HG02588 (cell line): ENCODE results near the gene DLGAP1.

ENCODE experiments used
- ATAC-seq: cut with Tn5 transposase; IDR thresholded peaks from one replicate; pipeline ENCODE4 v1.9.1; 2021; ENCODE audit warnings: mild to moderate bottlenecking, moderate library complexity; ENCODE audit not compliant: unreplicated experiment

Gene DLGAP1

GRCh38 chr18:3836483-3837335 is 618.4 kb downstream of the DLGAP1 start:
- ATAC-seq = no peak

- no peak for ATAC-seq
Observed at GRCh38 chr18:3832025-3832638, 623.0 kb downstream of the DLGAP1 start.

GRCh38 chr18:3830604-3831003 is 624.5 kb downstream of the DLGAP1 start:
- no peak for ATAC-seq

- ATAC-seq = no peak
Observed at GRCh38 chr18:3827236-3827845, 627.8 kb downstream of the DLGAP1 start.

- no peak for ATAC-seq
Observed at GRCh38 chr18:3826021-3826420, 629.1 kb downstream of the DLGAP1 start.

GRCh38 chr18:3824101-3824500 is 631.0 kb downstream of the DLGAP1 start:
- no peak for ATAC-seq

- no peak for ATAC-seq
Observed at GRCh38 chr18:3823073-3823472, 632.0 kb downstream of the DLGAP1 start.

- no peak for ATAC-seq
Observed at GRCh38 chr18:3821524-3821923, 633.6 kb downstream of the DLGAP1 start.

GRCh38 chr18:3819961-3820360 is 635.1 kb downstream of the DLGAP1 start:
- no peak for ATAC-seq

GRCh38 chr18:3816610-3817363 is 638.3 kb downstream of the DLGAP1 start:
- ATAC-seq = no peak

- ATAC-seq = no peak
Observed at GRCh38 chr18:3815991-3816390, 639.1 kb downstream of the DLGAP1 start.

GRCh38 chr18:3814816-3815215 is 640.3 kb downstream of the DLGAP1 start:
- no peak for ATAC-seq

- no peak for ATAC-seq
Observed at GRCh38 chr18:3810296-3810695, 644.8 kb downstream of the DLGAP1 start.

- ATAC-seq = no peak
Observed at GRCh38 chr18:3808985-3809780, 645.9 kb downstream of the DLGAP1 start.

- ATAC-seq = no peak
Observed at GRCh38 chr18:3806656-3807055, 648.5 kb downstream of the DLGAP1 start.

GRCh38 chr18:3804336-3804735 is 650.8 kb downstream of the DLGAP1 start:
- ATAC-seq = no peak

GRCh38 chr18:3803350-3803749 is 651.8 kb downstream of the DLGAP1 start:
- ATAC-seq = no peak

GRCh38 chr18:3799515-3799914 is 655.6 kb downstream of the DLGAP1 start:
- ATAC-seq = no peak

GRCh38 chr18:3798032-3798431 is 657.1 kb downstream of the DLGAP1 start:
- ATAC-seq = no peak

GRCh38 chr18:3796434-3796833 is 658.7 kb downstream of the DLGAP1 start:
- no peak for ATAC-seq
